H9 (cell line): ENCODE measurements around the gene LHFPL2. TPM values are rescaled to one million over a fixed set of nuclear protein-coding genes. Genes with fewer than 3 reads are reported as not detected.

Source experiments
- DNase-seq: peaks from one replicate; pipeline ENCODE4 v3.0.0-alpha.2; 2017
- H2AFZ ChIP-seq: one replicate; pipeline ENCODE4 v1.6.1; 2013; ENCODE audit warnings: mild to moderate bottlenecking, low read length, control low read depth, moderate library complexity
- H2AK5ac ChIP-seq: 2 replicates; pipeline ENCODE4 v1.6.1; 2013; ENCODE audit warnings: low read length, control low read depth, mixed read lengths; ENCODE audit not compliant: insufficient read length
- H2BK120ac ChIP-seq: one replicate; pipeline ENCODE4 v1.6.1; 2013; ENCODE audit warnings: low read depth, mild to moderate bottlenecking, low read length, control low read depth, inconsistent platforms; ENCODE audit not compliant: poor library complexity, severe bottlenecking
- H2BK12ac ChIP-seq: 2 replicates; pipeline ENCODE4 v1.6.1; 2013; ENCODE audit warnings: low read length, control low read depth, mixed read lengths, low read depth; ENCODE audit not compliant: insufficient read length
- H2BK15ac ChIP-seq: 2 replicates; pipeline ENCODE4 v1.6.1; 2013; ENCODE audit warnings: low read depth, low read length, control low read depth
- H2BK20ac ChIP-seq: one replicate; pipeline ENCODE4 v1.6.1; 2013; ENCODE audit warnings: low read depth, mild to moderate bottlenecking, low read length, control low read depth, inconsistent platforms; ENCODE audit not compliant: poor library complexity, severe bottlenecking
- H2BK5ac ChIP-seq: 2 replicates; pipeline ENCODE4 v1.6.1; 2013; ENCODE audit warnings: low read length, control low read depth, mixed read lengths; ENCODE audit not compliant: insufficient read length
- H3K14ac ChIP-seq: 2 replicates; pipeline ENCODE4 v1.6.1; 2013; ENCODE audit warnings: low read length, control low read depth; ENCODE audit not compliant: insufficient read depth
- H3K18ac ChIP-seq: 2 replicates; pipeline ENCODE4 v1.6.1; 2013; ENCODE audit warnings: low read depth, mild to moderate bottlenecking, mixed read lengths, low read length, control low read depth; ENCODE audit not compliant: insufficient read length
- H3K23ac ChIP-seq: 2 replicates; pipeline ENCODE4 v1.6.1; 2013; ENCODE audit warnings: low read length, control low read depth, mixed read lengths, low read depth; ENCODE audit not compliant: insufficient read length
- H3K23me2 ChIP-seq: 2 replicates; pipeline ENCODE4 v1.6.1; 2013; ENCODE audit warnings: low read depth, mild to moderate bottlenecking, mixed read lengths, low read length, control low read depth; ENCODE audit not compliant: insufficient read length, poor library complexity, severe bottlenecking
- H3K27ac ChIP-seq: 2 replicates; pipeline ENCODE4 v1.5.1; 2013; ENCODE audit warnings: low read length, control low read depth, mixed read lengths, low read depth; ENCODE audit not compliant: insufficient read length
- H3K27me3 ChIP-seq: 2 replicates; pipeline ENCODE4 v1.6.1; 2013; ENCODE audit warnings: low read length, control low read depth, inconsistent platforms; ENCODE audit not compliant: insufficient read depth
- H3K4ac ChIP-seq: 2 replicates; pipeline ENCODE4 v1.6.1; 2013; ENCODE audit warnings: low read depth, mild to moderate bottlenecking, control low read depth, inconsistent platforms, low read length, moderate library complexity
- H3K4me1 ChIP-seq: 2 replicates; pipeline ENCODE4 v1.6.1; 2013; ENCODE audit warnings: low read length, control low read depth, inconsistent platforms; ENCODE audit not compliant: insufficient read depth
- H3K4me2 ChIP-seq: 2 replicates; pipeline ENCODE4 v1.6.1; 2013; ENCODE audit warnings: low read length, control low read depth, mixed read lengths; ENCODE audit not compliant: insufficient read length, insufficient read depth
- H3K56ac ChIP-seq: 2 replicates; pipeline ENCODE4 v1.6.1; 2013; ENCODE audit warnings: low read depth, mild to moderate bottlenecking, mixed read lengths, low read length, control low read depth; ENCODE audit not compliant: insufficient read length
- H3K79me1 ChIP-seq: 2 replicates; pipeline ENCODE4 v1.6.1; 2013; ENCODE audit warnings: low read depth, mild to moderate bottlenecking, moderate library complexity, low read length, control low read depth, inconsistent platforms; ENCODE audit not compliant: insufficient read depth, poor library complexity, severe bottlenecking
- H3K79me2 ChIP-seq: 2 replicates; pipeline ENCODE4 v1.6.1; 2013; ENCODE audit warnings: low read length, control low read depth, inconsistent platforms; ENCODE audit not compliant: insufficient read depth
- H3K9ac ChIP-seq: 2 replicates; pipeline ENCODE4 v1.6.1; 2013; ENCODE audit warnings: low read length, control low read depth, mixed read lengths; ENCODE audit not compliant: insufficient read length; ENCODE audit errors: extremely low read depth
- H3K9me3 ChIP-seq: one replicate; pipeline ENCODE4 v1.6.1; 2013; ENCODE audit warnings: low read depth, low read length, inconsistent platforms; ENCODE audit not compliant: control insufficient read depth
- H3T11ph ChIP-seq: one replicate; pipeline ENCODE4 v1.6.1; 2013; ENCODE audit warnings: mild to moderate bottlenecking, low read length, control low read depth, inconsistent platforms
- H4K20me1 ChIP-seq: one replicate; pipeline ENCODE4 v1.6.1; 2013; ENCODE audit not compliant: control insufficient read depth, insufficient read length, insufficient read depth
- H4K5ac ChIP-seq: 2 replicates; pipeline ENCODE4 v1.6.1; 2013; ENCODE audit warnings: low read depth, mild to moderate bottlenecking, mixed read lengths, low read length, control low read depth; ENCODE audit not compliant: insufficient read length
- H4K8ac ChIP-seq: replicated peaks from 2 replicates; pipeline ENCODE4 v1.6.1; 2013; ENCODE audit warnings: low read length, control low read depth, mixed read lengths, low read depth; ENCODE audit not compliant: insufficient read length
- H4K91ac ChIP-seq: 2 replicates; pipeline ENCODE4 v1.6.1; 2013; ENCODE audit warnings: low read depth, mild to moderate bottlenecking, moderate library complexity, mixed read lengths, low read length, control low read depth; ENCODE audit not compliant: insufficient read length
- H3K27ac Mint-ChIP-seq, 3 experiments: 2 replicates in 2 of 3; 3 replicates in 1 of 3; pipeline ENCODE4 v1.8.0; 2020 to 2021; ENCODE audit warnings: mixed read lengths in 3 of 3, mild to moderate bottlenecking in 1 of 3, moderate library complexity in 1 of 3
- H3K27me3 Mint-ChIP-seq: 2 replicates; pipeline ENCODE4 v1.8.0; 2021; ENCODE audit warnings: low read depth, mild to moderate bottlenecking, moderate library complexity, mixed read lengths
- H3K36me3 Mint-ChIP-seq, 3 experiments: 2 replicates in 2 of 3; 3 replicates in 1 of 3; pipeline ENCODE4 v1.8.0; 2020 to 2021; ENCODE audit warnings: low read depth in 3 of 3, mixed read lengths in 3 of 3; ENCODE audit not compliant: insufficient read depth in 1 of 3
- H3K4me1 Mint-ChIP-seq, 2 experiments: 2 replicates each; pipeline ENCODE4 v1.8.0; 2020; ENCODE audit warnings: mixed read lengths in 2 of 2
- H3K4me3 Mint-ChIP-seq, 2 experiments: 2 replicates in 1 of 2; 3 replicates in 1 of 2; pipeline ENCODE4 v1.8.0; 2020 to 2021; ENCODE audit warnings: mild to moderate bottlenecking in 2 of 2, mixed read lengths in 2 of 2, moderate library complexity in 1 of 2
- H3K9me3 Mint-ChIP-seq, 2 experiments: 2 replicates in 1 of 2; 3 replicates in 1 of 2; pipeline ENCODE4 v1.8.0; 2020; ENCODE audit warnings: mild to moderate bottlenecking in 2 of 2, mixed read lengths in 2 of 2, moderate library complexity in 1 of 2
- CTCF ChIP-seq: fragments of 200-600 bp; sonication (generic); conservative IDR thresholded peaks from 3 replicates; pipeline ENCODE4 v1.8.0; 2021; ENCODE audit warnings: antibody characterized with exemption, mild to moderate bottlenecking
- WGBS: extraction: QIAGEN DNeasy Blood & Tissue Kit; methylation state at CpG from one replicate; pipeline ENCODE4 v1.1.7; 2013; ENCODE audit warnings: missing lambda C conversion rate, low lambda C conversion rate, mixed read lengths; ENCODE audit not compliant: insufficient read length; ENCODE audit errors: extremely low coverage; 5-methylcytosine and 5-hydroxymethylcytosine counted together
- total RNA-seq: library from RNA; stranded (reverse); gene quantifications from 2 replicates; pipeline ENCODE4 v1.2.1, GENCODE V29; 2021

LHFPL2 gene
- total RNA-seq, 1 experiment from 2014 or later, result 26.3 TPM

DNA sequence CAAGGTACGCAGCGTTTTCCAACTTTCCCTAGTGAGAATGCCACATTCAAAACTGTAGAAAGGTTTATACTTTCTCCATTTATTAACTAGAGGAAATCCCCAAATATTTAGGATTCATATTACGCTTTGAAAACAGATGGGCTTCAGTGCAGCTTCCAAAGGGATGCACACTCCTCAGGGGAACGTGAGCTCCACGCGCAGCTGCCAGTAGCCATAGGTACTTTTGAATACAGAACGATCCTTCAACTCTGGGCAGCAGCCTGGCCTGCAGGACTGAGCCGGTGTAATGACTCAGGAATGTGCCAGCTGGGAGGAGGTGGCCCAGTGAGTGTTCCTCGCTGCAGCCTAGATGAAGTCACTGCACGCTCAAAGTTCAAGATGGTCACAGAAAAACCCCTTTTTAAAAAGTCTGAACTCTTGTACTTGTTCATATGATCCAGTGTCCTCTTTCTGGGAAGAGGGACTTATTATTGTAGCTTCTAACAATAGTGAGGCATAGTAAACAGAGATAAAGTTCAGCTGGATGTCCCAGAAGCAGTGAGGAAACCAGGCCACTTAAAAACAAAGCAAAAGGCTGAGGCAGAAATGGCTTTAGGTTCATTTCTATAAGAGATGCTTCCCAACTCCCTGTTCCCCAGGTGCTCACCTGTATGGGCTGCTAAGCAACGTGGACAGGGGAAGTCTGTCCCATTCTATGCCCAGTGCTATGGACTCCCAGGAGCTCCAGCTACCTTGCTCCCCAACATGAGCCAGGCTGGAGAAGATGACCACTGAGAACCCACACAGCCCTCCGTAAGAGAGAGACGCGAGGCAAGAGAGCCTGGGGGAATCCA is 130.0 kb downstream of the LHFPL2 start:
- Histone ChIP-seq H2AK5ac (no peak overlapping the region), H2BK15ac (no peak overlapping the region), H3K79me1 (no peaks in the 10 kb centered on the region), H3K27me3 (no peaks in the 10 kb centered on the region), H4K5ac (no peak overlapping the region), H2BK5ac (no peak overlapping the region), H4K91ac (no peak overlapping the region), H4K20me1 (no peaks in the 10 kb centered on the region), H3K23ac (no peak overlapping the region), H3K23me2 (no peaks in the 10 kb centered on the region), H3K9me3 (no peaks in the 10 kb centered on the region), H3K27ac (no peak overlapping the region), H2BK120ac (no peak overlapping the region), H2BK12ac (no peak overlapping the region), H4K8ac (no peak overlapping the region), H3K56ac (no peak overlapping the region), H3K4me1 (peaks cover 4% of the 10 kb centered on the region; the same call in 1 of the 2 replicates), H3K4me2 (no peak overlapping the region), H3T11ph (no peak overlapping the region), H2AFZ (no peak overlapping the region), H3K9ac (no peak overlapping the region), H3K4ac (no peak overlapping the region), H3K14ac (no peak overlapping the region; the same call in 1 of the 2 replicates), H3K79me2 (no peaks in the 10 kb centered on the region; the same call in 1 of the 2 replicates), H2BK20ac (no peak overlapping the region), H3K18ac (no peak overlapping the region)
- Mint-ChIP-seq H3K27ac (peak overlapping the region in 1 of 3 experiments; percentile 44; a peak in 2 of 7 replicates), H3K27me3 (no peaks in the 10 kb centered on the region; the same call in 1 of the 2 replicates), H3K4me3 (no peak overlapping the region), H3K36me3 (peaks cover 2 to 27% (median 10%) of the 10 kb centered on the region in 3 experiments; a peak in 5 of 7 replicates), H3K4me1 (peaks cover 17 to 19% of the 10 kb centered on the region in 2 experiments), H3K9me3 (no peaks in the 10 kb centered on the region)
- TF ChIP-seq CTCF, result no peak
- no peak for DNase-seq
- no CpG with 5 or more reads among the region's 14 CpGs for WGBS
